Esophagus muscularis mucosa (tissue), 4 donors: ENCODE data around the gene SMKR1. TPM values are rescaled to one million over a fixed set of nuclear protein-coding genes. Genes with fewer than 3 reads are reported as not detected.
"Not testable (repeated sequence)": the region's sequence is repeated elsewhere in the genome, so short reads cannot be mapped to it uniquely, and the experiment has no call there.

Experiments
- DNase-seq: peaks from one replicate; pipeline ENCODE4 v3.0.0-alpha.2; 2017; ENCODE audit errors: extremely low spot score
- H3K27ac ChIP-seq, 4 donors: fragments of 200-600 bp; sonication (generic); replicated peaks in 1 of 4; 1 replicate in 3 of 4; 2 replicates in 1 of 4; pipeline ENCODE4 v1.5.1; 2016 to 2019; ENCODE audit warnings: mild to moderate bottlenecking in 1 of 4
- H3K27me3 ChIP-seq, 4 donors: fragments of 200-600 bp; sonication (generic); one replicate each; pipeline versions ENCODE4 v1.5.1 to v1.6.0; 2016 to 2019
- H3K36me3 ChIP-seq, 4 donors: fragments of 200-600 bp; sonication (generic); one replicate each; pipeline ENCODE4 v1.5.1; 2016 to 2019
- H3K4me1 ChIP-seq, 4 donors: fragments of 200-600 bp; sonication (generic); one replicate each; pipeline ENCODE4 v1.5.1; 2016 to 2019
- H3K4me3 ChIP-seq, 4 donors: fragments of 200-600 bp; sonication (generic); 1 replicate in 2 of 4; 2 replicates in 2 of 4; pipeline ENCODE4 v1.5.1; 2016 to 2019; ENCODE audit warnings: mild to moderate bottlenecking in 4 of 4, moderate library complexity in 1 of 4
- H3K9me3 ChIP-seq, 4 donors: fragments of 200-600 bp; sonication (generic); 1 replicate in 3 of 4; 2 replicates in 1 of 4; pipeline ENCODE4 v1.5.1; 2016 to 2019
- EP300 ChIP-seq: sonication (generic); formaldehyde crosslinking; IDR thresholded peaks from one replicate; pipeline ENCODE4 v1.6.1; 2017; ENCODE audit warnings: antibody characterized with exemption
- POLR2A ChIP-seq: fragments of 450-650 bp; IDR thresholded peaks from one replicate; pipeline ENCODE4 v1.6.1; 2017; ENCODE audit warnings: antibody characterized with exemption, moderate library complexity, mild to moderate bottlenecking, low read depth
- POLR2AphosphoS5 ChIP-seq, 2 donors: sonication (generic); formaldehyde crosslinking; IDR thresholded peaks; one replicate each; pipeline ENCODE4 v1.6.1; 2017; ENCODE audit warnings: antibody characterized with exemption in 2 of 2
- WGBS: methylation state at CpG from one replicate; pipeline ENCODE4 v1.1.5; 2018; 5-methylcytosine and 5-hydroxymethylcytosine counted together
- intact Hi-C: fragments of 100-400 bp; cut with DNase I; formaldehyde crosslinking; loops from one replicate; pipeline ENCODE4 v1.15.1; 2023
- total RNA-seq, 4 donors: library from RNA; depleted of rRNA; stranded (reverse); fragments of >200 nt; gene quantifications; one replicate each; pipeline versions ENCODE4 v1.1.0 to v1.2.1, GENCODE V29; 2016
- TF ChIP-seq, protein P1 (sequence below), 3 experiments: fragments of 200-600 bp in 2 of 3; fragments of 450-650 bp in 1 of 3; sonication (generic) in 2 of 3; IDR thresholded peaks; one replicate each; pipeline ENCODE4 v1.5.1; 2017 to 2019; ENCODE audit warnings: antibody characterized with exemption in 3 of 3, mild to moderate bottlenecking in 2 of 3, moderate library complexity in 1 of 3

The SMKR1 gene
- total RNA-seq, 4 donors from 2014 or later = 0.33 TPM; not detected in 3

DNA sequence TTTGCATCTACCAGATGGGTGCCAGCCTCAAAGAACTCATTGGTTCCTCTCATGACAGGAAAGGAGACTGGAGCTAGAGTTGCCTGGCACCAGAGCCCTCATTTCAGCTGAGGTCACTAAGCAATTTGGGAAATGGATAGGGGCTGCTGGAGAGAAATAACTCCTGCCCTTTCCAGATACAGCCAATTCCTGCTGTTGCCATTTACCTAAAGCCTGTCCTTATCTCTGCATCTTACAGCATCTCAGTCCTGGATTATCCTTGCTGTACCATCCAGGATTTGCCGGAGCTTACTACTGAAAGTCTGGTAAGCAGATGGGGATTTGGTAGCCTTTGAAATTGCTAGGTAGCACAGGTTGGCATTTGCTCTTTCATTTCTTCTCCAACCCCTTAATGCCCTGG lies 31.9 kb upstream of the SMKR1 start:
- no peak overlapping the region for H3K27ac ChIP-seq
- no peak overlapping the region for H3K4me3 ChIP-seq
- H3K4me1 ChIP-seq = peaks cover 0 to 16% (median 10%) of the 10 kb centered on the region in 4 donors
- no peak for DNase-seq
- intact Hi-C loops = loop anchor here (2.0 to 5.0 kb wide), 2 partner anchors 104 to 248 kb away; no protein-coding TSS in a partner anchor
- no peaks in the 10 kb centered on the region for H3K9me3 ChIP-seq
- H3K27me3 ChIP-seq = no peaks in the 10 kb centered on the region
- 88% methylated on average over 1 of the region's 1 CpG for WGBS
- no peaks in the 10 kb centered on the region for H3K36me3 ChIP-seq
- TF ChIP-seq POLR2AphosphoS5 (IDR thresholded peaks at IDR 0.05) (no peak), POLR2A (no peak), EP300 (no peak)
- TF ChIP-seq, protein P1, sequence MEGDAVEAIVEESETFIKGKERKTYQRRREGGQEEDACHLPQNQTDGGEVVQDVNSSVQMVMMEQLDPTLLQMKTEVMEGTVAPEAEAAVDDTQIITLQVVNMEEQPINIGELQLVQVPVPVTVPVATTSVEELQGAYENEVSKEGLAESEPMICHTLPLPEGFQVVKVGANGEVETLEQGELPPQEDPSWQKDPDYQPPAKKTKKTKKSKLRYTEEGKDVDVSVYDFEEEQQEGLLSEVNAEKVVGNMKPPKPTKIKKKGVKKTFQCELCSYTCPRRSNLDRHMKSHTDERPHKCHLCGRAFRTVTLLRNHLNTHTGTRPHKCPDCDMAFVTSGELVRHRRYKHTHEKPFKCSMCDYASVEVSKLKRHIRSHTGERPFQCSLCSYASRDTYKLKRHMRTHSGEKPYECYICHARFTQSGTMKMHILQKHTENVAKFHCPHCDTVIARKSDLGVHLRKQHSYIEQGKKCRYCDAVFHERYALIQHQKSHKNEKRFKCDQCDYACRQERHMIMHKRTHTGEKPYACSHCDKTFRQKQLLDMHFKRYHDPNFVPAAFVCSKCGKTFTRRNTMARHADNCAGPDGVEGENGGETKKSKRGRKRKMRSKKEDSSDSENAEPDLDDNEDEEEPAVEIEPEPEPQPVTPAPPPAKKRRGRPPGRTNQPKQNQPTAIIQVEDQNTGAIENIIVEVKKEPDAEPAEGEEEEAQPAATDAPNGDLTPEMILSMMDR (IDR thresholded peaks at IDR 0.05) = no peak

GRCh38 chr7:129471402-129471827 lies 30.9 kb upstream of the SMKR1 start:
- no peak for DNase-seq
- Histone ChIP-seq H3K4me1 (peaks cover 0 to 16% (median 10%) of the 10 kb centered on the region in 4 donors), H3K4me3 (no peak overlapping the region), H3K27ac (no peak overlapping the region), H3K27me3 (no peaks in the 10 kb centered on the region), H3K9me3 (no peaks in the 10 kb centered on the region), H3K36me3 (no peaks in the 10 kb centered on the region)
- intact Hi-C loops = loop anchor here (2.0 to 5.0 kb wide), 2 partner anchors 105 to 249 kb away; no protein-coding TSS in a partner anchor
- TF ChIP-seq POLR2AphosphoS5 (IDR thresholded peaks at IDR 0.05) (no peak), POLR2A (no peak), EP300 (no peak)
- TF ChIP-seq, protein P1 (IDR thresholded peaks at IDR 0.05) = no peak

GRCh38 chr7:129475931-129476330 lies 26.4 kb upstream of the SMKR1 start:
- H3K36me3 ChIP-seq, H3K4me3 ChIP-seq, H3K4me1 ChIP-seq, H3K9me3 ChIP-seq, DNase-seq, intact Hi-C loops, H3K27me3 ChIP-seq, H3K27ac ChIP-seq: not testable (repeated sequence)
- WGBS = 90% methylated on average over 15 of the region's 27 CpGs

- H3K36me3 ChIP-seq, H3K4me1 ChIP-seq, H3K4me3 ChIP-seq, H3K27ac ChIP-seq, DNase-seq, H3K27me3 ChIP-seq, intact Hi-C loops, H3K9me3 ChIP-seq: not testable (repeated sequence)
- WGBS = 96% methylated on average over 9 of the region's 27 CpGs
Observed at GRCh38 chr7:129476398-129476797, 25.9 kb upstream of the SMKR1 start.

- Histone ChIP-seq H3K4me3 (no peak overlapping the region), H3K36me3 (no peaks in the 10 kb centered on the region), H3K9me3 (no peaks in the 10 kb centered on the region), H3K27ac (no peak overlapping the region), H3K4me1 (no peaks in the 10 kb centered on the region), H3K27me3 (no peaks in the 10 kb centered on the region)
- intact Hi-C loops = no loop called here
- DNase-seq = no peak
- 96% methylated on average over 1 of the region's 1 CpG for WGBS
- no peak for TF ChIP-seq POLR2AphosphoS5 (IDR thresholded peaks at IDR 0.05)
- TF ChIP-seq, protein P1 (IDR thresholded peaks at IDR 0.05) = no peak
- no peak for TF ChIP-seq EP300
- no peak for TF ChIP-seq POLR2A
Observed at GRCh38 chr7:129479831-129480230, 22.5 kb upstream of the SMKR1 start.

DNA sequence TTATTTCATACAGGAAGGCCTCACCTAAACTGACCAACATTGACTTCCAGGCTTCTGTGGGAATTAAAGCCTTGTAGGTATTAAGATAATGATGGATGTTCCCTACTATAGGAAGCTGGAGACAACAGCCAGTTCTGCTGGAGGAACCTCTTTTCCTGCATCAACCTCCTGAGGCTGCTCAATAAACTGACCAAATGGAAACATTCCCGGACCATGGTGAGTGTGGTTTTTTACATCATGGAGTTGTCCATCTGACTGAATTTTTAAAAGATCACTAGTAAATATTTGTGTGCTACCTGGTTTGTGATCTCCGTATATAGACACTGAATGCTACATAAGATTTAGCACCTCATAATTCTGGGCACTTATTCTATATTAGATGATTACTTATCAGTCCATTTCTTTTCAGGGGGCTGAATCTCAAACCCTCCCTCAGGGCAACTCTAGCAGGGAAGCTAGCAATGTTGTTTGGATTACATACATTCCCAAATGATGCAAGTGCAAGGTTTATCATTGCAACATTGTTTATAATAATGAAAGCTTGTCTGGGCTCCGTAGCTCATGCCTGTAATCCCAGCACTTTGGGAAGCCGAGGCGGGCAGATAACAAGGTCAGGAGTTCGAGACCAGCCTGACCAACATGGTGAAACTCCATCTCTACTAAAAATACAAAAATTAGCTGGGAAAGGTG lies 21.5 kb upstream of the SMKR1 start:
- Histone ChIP-seq H3K9me3 (no peaks in the 10 kb centered on the region), H3K4me1 (no peaks in the 10 kb centered on the region), H3K36me3 (no peaks in the 10 kb centered on the region), H3K27ac (no peak overlapping the region), H3K4me3 (no peak overlapping the region), H3K27me3 (no peaks in the 10 kb centered on the region)
- 92% methylated on average over 6 of the region's 6 CpGs for WGBS
- intact Hi-C loops = no loop called here
- TF ChIP-seq POLR2A (no peak), POLR2AphosphoS5 (IDR thresholded peaks at IDR 0.05) (no peak), EP300 (no peak)
- no peak for DNase-seq

DNA sequence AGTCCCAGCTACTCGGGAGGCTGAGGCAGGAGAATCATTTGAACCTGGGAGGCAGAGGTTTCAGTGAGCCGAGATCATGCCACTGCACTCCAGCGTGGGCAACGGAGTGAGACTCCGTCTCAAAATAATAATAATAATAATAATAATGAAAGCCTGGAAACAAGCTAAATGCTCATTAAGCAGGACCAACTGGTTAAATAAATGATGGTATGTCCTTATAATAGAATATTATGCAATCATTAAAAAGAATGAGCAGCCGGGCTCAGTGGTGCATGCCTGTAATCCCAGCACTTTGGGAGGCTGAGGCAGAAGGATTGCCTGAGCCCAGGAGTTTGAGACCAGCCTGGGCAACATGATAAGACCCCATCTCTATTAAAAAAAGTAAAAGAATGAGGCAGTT lies 21.0 kb upstream of the SMKR1 start:
- H3K4me3 ChIP-seq, DNase-seq, H3K36me3 ChIP-seq, H3K4me1 ChIP-seq, H3K27ac ChIP-seq, H3K9me3 ChIP-seq, H3K27me3 ChIP-seq, intact Hi-C loops: not testable (repeated sequence)
- 100% methylated on average over 6 of the region's 6 CpGs for WGBS
